ENCODE measurements around the gene CTSC. TPM values are rescaled to one million over a fixed set of nuclear protein-coding genes. Genes with fewer than 3 reads are reported as not detected.

The CTSC gene
- total RNA-seq, 3 donors from 2014 or later (not counting 1 experiment from before 2014, with no cell fraction given): 182 to 275 (median 227) TPM

DNA sequence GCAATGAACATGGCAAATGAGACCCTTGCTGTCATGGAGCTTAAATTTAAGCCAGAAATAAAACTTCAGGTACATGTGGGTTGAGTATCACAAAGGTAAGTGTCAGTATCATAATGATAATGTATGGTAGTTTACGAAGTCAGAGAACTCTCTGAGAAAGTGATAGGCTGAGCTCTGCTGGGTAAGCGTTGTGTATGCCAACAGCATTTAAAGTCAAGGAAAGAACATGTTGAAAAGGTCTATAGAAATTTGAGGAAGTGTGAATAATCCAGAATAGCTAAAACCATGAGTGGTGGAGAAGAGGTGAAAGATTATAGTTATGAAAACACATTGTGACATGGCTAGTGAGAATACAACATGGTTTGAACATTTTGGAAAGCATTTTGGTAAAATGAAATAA, 17.4 kb upstream of the CTSC start:
- H3K9me3 ChIP-seq (ENCODE audit: control insufficient read depth, insufficient read depth, low read length): no peaks in the 10 kb centered on the region
- H3K4me1 Mint-ChIP-seq: peaks cover 28 to 40% of the 10 kb centered on the region in 2 donors
- no peak overlapping the region for H3K4me3 ChIP-seq (ENCODE audit: low read length)
- H3K27ac Mint-ChIP-seq: peak overlapping the region; percentile 5 to 67
- H3K27ac ChIP-seq (ENCODE audit: low read length): peak overlapping the region; percentile 53
- no peaks in the 10 kb centered on the region for H3K9me3 Mint-ChIP-seq
- DNase-seq (no peak), ATAC-seq (no peak)
- no peaks in the 10 kb centered on the region for H3K27me3 ChIP-seq (ENCODE audit: control insufficient read depth, insufficient read depth, low read length)
- no peak overlapping the region for H3K4me3 Mint-ChIP-seq
- no peaks in the 10 kb centered on the region for H3K27me3 Mint-ChIP-seq (ENCODE audit: low read depth in 2 of 2)
- WGBS (ENCODE audit: insufficient coverage): 61% methylated on average over 2 of the region's 2 CpGs
- H3K36me3 ChIP-seq (ENCODE audit: control insufficient read depth, insufficient read depth, low read length): no peaks in the 10 kb centered on the region
- TF ChIP-seq, protein P1, sequence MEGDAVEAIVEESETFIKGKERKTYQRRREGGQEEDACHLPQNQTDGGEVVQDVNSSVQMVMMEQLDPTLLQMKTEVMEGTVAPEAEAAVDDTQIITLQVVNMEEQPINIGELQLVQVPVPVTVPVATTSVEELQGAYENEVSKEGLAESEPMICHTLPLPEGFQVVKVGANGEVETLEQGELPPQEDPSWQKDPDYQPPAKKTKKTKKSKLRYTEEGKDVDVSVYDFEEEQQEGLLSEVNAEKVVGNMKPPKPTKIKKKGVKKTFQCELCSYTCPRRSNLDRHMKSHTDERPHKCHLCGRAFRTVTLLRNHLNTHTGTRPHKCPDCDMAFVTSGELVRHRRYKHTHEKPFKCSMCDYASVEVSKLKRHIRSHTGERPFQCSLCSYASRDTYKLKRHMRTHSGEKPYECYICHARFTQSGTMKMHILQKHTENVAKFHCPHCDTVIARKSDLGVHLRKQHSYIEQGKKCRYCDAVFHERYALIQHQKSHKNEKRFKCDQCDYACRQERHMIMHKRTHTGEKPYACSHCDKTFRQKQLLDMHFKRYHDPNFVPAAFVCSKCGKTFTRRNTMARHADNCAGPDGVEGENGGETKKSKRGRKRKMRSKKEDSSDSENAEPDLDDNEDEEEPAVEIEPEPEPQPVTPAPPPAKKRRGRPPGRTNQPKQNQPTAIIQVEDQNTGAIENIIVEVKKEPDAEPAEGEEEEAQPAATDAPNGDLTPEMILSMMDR (IDR thresholded peaks at IDR 0.05): no peak
- H3K4me1 ChIP-seq (ENCODE audit: control insufficient read depth, insufficient read depth, low read length): peaks cover 9% of the 10 kb centered on the region
- intact Hi-C loops (cut with micrococcal nuclease): loop anchor here (2.0 kb wide), 1 partner anchor 16 kb away; no protein-coding TSS in a partner anchor
- no peaks in the 10 kb centered on the region for H3K36me3 Mint-ChIP-seq

DNA sequence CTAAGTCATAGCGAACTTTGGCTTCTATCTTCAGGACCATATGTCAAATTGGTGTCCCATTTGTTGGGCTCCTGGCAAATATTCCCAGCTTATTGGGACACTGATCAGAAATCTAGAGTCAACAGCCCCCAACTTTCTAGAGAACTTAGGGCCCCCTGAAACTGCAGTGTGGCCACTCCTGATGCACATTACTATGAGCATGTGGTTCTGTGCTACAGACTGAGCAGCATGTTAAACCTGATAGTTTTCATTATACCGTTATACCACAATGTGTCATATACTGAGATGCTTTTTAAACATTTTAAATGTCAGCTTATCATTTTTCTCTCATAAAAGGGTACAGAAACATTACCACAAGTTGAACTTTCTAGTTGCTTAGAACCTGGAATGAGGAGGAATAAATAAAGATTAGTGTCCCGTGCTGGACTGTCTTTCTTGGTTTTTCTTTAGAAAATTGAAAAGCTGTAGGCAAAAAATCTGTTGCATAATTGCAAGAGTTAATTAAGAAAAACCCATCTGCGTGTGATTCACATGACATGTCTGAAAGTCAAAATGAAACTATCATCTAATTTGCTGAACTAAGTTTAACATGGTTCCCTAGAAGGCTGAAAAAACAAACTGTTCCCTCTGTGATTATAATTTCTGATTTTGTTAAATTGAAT, 16.4 kb upstream of the CTSC start:
- Histone ChIP-seq H3K4me1 (ENCODE audit: control insufficient read depth, insufficient read depth, low read length) (peaks cover 5% of the 10 kb centered on the region), H3K4me3 (ENCODE audit: low read length) (no peak overlapping the region), H3K9me3 (ENCODE audit: control insufficient read depth, insufficient read depth, low read length) (no peaks in the 10 kb centered on the region), H3K27me3 (ENCODE audit: control insufficient read depth, insufficient read depth, low read length) (no peaks in the 10 kb centered on the region), H3K27ac (ENCODE audit: low read length) (peak overlapping the region; percentile 53), H3K36me3 (ENCODE audit: control insufficient read depth, insufficient read depth, low read length) (no peaks in the 10 kb centered on the region)
- DNase-seq (peak in 1 of 2 donors; percentile 32), ATAC-seq (peak; percentile 64 to 86 (median 79))
- Mint-ChIP-seq H3K27ac (peak overlapping the region; percentile 5 to 67), H3K4me1 (peaks cover 25 to 42% of the 10 kb centered on the region in 2 donors), H3K27me3 (ENCODE audit: low read depth in 2 of 2) (no peaks in the 10 kb centered on the region), H3K4me3 (no peak overlapping the region), H3K36me3 (no peaks in the 10 kb centered on the region), H3K9me3 (no peaks in the 10 kb centered on the region)
- WGBS (ENCODE audit: insufficient coverage): 46% methylated on average over 3 of the region's 4 CpGs
- TF ChIP-seq, protein P1 (IDR thresholded peaks at IDR 0.05): no peak
- intact Hi-C loops (cut with micrococcal nuclease): loop anchor here (2.0 kb wide), 1 partner anchor 15 kb away; no protein-coding TSS in a partner anchor

DNA sequence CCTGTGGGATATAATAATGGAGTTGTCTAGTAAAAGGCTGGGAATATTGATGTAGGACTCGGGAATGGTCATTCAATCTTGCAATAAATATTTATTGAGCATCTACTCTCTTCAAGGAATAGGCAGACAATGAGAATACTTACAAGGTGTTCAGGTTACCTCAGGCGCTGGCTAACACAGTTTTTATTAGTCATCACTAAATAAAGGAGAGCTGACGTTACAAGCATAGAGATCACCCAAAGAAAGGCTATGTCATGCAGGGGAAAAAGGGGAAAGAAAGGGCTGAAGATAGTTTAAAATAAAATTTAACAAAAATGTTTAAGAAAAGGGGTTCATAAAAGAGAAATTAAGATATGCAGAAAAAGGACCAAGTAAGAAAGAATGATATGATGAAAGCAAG, 15.8 kb upstream of the CTSC start:
- H3K4me3 ChIP-seq (ENCODE audit: low read length): no peak overlapping the region
- H3K4me3 Mint-ChIP-seq: no peak overlapping the region

More for the DNA sequence above, 15.8 kb upstream of the CTSC start:
- no peaks in the 10 kb centered on the region for H3K27me3 ChIP-seq (ENCODE audit: control insufficient read depth, insufficient read depth, low read length)
- no peaks in the 10 kb centered on the region for H3K9me3 ChIP-seq (ENCODE audit: control insufficient read depth, insufficient read depth, low read length)
- no peak for DNase-seq
- Mint-ChIP-seq H3K36me3 (no peaks in the 10 kb centered on the region), H3K27me3 (ENCODE audit: low read depth in 2 of 2) (no peaks in the 10 kb centered on the region), H3K9me3 (no peaks in the 10 kb centered on the region), H3K27ac (peak overlapping the region; percentile 5 to 67), H3K4me1 (peaks cover 28 to 45% of the 10 kb centered on the region in 2 donors)
- intact Hi-C loops (cut with micrococcal nuclease): no loop called here
- H3K27ac ChIP-seq (ENCODE audit: low read length): peak overlapping the region; percentile 53
- no peak for ATAC-seq
- TF ChIP-seq, protein P1 (IDR thresholded peaks at IDR 0.05): no peak
- 84% methylated on average over 2 of the region's 3 CpGs for WGBS (ENCODE audit: insufficient coverage)
- no peaks in the 10 kb centered on the region for H3K36me3 ChIP-seq (ENCODE audit: control insufficient read depth, insufficient read depth, low read length)
- H3K4me1 ChIP-seq (ENCODE audit: control insufficient read depth, insufficient read depth, low read length): peaks cover 5% of the 10 kb centered on the region

All from natural killer cell (primary cell).